HG03066 (cell line): Measurements from ENCODE around the gene ENKUR.
"Not testable (repeated sequence)": the region's sequence is repeated elsewhere in the genome, so short reads cannot be mapped to it uniquely, and the experiment has no call there.

Experiments used
- ATAC-seq: cut with Tn5 transposase; IDR thresholded peaks from one replicate; pipeline ENCODE4 v1.9.1; 2021; ENCODE audit warnings: low read depth; ENCODE audit not compliant: unreplicated experiment

Gene ENKUR

GRCh38 chr10:25026463-25026862, 10.5 kb upstream of the ENKUR start:
- ATAC-seq = no peak

DNA sequence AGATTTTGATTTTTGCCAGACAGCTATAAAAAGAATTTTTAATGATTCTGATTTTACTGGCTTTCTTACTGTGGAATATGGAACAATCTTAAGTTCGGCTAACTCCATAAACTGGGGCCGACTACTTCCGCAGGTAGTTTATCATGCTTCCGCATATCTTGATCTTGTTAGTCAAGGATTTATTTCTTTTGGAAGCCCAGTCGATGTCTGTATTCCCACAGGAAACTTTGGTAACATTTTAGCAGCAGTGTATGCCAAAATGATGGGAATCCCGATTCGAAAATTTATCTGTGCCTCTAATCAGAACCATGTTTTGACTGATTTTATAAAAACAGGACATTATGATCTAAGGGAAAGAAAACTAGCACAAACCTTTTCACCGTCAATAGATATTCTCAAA, 8.6 kb upstream of the ENKUR start:
- no peak for ATAC-seq

- no peak for ATAC-seq
Measured at GRCh38 chr10:25023278-25023677, 7.3 kb upstream of the ENKUR start.

- no peak for ATAC-seq
Measured at GRCh38 chr10:25018703-25019102, 2.7 kb upstream of the ENKUR start.

- no peak for ATAC-seq
Measured at GRCh38 chr10:25017661-25018060, 1.7 kb upstream of the ENKUR start.

- ATAC-seq = peak; percentile 1
Measured at GRCh38 chr10:25017154-25017590, 1.2 kb upstream of the ENKUR start.

DNA sequence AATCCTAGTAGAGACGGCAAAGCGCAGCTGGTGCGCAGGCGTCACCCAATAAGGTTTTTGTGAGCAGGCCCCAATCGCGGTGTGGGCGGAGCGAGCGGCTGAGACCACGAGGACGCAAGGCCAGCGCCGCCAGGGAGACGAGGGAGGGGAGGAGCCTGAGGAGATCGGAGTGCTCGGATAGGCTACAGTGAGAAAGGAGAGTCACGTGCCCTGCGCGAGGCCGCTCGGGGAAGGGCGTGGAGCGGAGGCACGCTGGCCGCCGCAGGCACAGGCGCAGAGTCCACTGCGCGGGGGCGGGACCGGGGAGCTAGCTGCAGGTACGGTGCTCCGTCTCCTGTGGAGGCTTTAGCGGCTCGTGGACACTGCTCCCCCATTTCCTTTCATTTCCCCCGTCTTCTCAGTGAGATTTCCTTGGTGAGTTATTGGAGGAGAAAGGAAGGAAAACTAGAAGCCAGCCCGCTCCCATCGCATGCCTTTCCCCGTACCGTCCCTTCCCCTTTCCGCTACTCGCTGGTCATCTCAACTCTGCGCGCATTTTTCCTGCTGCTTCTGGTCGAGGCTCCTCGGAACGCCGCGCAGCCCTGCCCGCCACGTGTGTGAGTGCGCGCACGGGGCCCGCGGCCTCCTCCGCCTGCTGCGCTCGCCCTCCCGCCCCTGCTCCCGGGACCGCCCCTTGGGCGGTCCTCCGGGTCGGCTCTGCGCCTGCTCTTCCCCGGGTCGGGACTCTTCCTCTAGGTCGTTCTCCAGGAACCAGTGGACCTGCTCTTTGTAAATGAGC, 607 bp upstream of the ENKUR start, which contains the start of gene THNSL1:
Gene THNSL1 (plus strand): TSS at position 237 of the 778 bp plus-strand sequence. CDS start 6,612 bp downstream, outside the sequence.
- ATAC-seq = peak; percentile 97

- ATAC-seq = no peak
Measured at GRCh38 chr10:25014579-25014978, 1.4 kb downstream of the ENKUR start.

- ATAC-seq = not testable (repeated sequence)
Measured at GRCh38 chr10:25011591-25011990, 4.4 kb downstream of the ENKUR start.

- no peak for ATAC-seq
Measured at GRCh38 chr10:24998044-24998443, 17.9 kb downstream of the ENKUR start.

GRCh38 chr10:24995072-24995471, 20.9 kb downstream of the ENKUR start:
- ATAC-seq = no peak

GRCh38 chr10:24993237-24993958, 22.6 kb downstream of the ENKUR start:
- no peak for ATAC-seq

DNA sequence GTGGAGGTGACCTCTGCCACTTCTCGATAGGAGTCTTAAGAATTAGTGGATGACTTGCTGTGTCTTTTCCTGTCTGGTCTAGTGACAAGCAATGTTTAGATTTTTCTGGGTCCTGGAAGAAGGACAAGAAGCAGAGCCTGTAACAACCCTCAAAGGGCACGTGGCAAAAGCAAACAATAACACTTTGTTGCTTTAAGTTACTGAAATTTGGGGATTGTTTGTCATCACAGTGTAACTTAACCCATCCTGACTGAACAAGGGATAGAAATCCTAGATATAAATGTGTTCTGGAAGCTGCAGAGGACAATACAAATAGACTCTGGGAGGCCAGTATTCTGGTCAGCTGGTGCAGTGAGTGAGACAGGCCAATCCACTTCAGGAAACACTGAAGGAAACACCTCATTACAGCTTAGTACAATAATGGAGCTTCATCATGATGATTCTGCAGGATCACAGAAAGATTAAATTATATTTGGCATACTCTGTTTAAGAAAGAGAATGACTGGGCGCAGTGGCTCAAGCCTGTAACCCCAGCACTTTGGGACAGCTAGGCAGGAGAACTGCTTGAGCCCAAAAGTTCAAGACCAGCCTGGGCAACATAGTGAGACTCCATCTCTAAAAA, 23.3 kb downstream of the ENKUR start:
- ATAC-seq = no peak

GRCh38 chr10:24991298-24991697, 24.7 kb downstream of the ENKUR start:
- no peak for ATAC-seq

DNA sequence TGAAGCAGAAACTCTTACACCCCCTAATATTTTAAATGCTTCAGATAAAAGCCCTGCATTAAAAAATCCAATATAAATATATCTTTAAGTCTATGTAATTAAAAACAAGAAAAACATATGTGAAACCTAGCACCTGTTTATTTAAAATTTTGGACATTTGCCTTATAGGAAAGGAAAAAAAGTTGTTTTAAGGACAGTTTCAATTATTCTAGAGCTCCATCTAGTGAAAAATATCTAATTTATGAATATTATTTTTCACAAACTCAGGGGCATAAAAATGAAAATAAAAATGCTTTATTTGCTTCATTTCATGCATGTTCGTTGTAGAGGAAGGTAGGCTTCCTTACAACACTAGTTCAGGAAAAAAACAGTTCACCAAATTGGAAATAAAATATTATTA, 26.1 kb downstream of the ENKUR start:
- no peak for ATAC-seq

- no peak for ATAC-seq
Measured at GRCh38 chr10:24988831-24989640, 26.9 kb downstream of the ENKUR start.

GRCh38 chr10:24984906-24985305, 31.1 kb downstream of the ENKUR start:
- ATAC-seq = no peak

- ATAC-seq = no peak
Measured at GRCh38 chr10:24983946-24984345, 32.0 kb downstream of the ENKUR start.

- ATAC-seq = no peak
Measured at GRCh38 chr10:24983130-24983529, 32.8 kb downstream of the ENKUR start.

GRCh38 chr10:24982319-24983112, 33.4 kb downstream of the ENKUR start:
- peak; percentile 71 for ATAC-seq
